Measurements from ENCODE around the gene ACSL3.
"Not testable (repeated sequence)": the region's sequence is repeated elsewhere in the genome, so short reads cannot be mapped to it uniquely, and the experiment has no call there.

DNA sequence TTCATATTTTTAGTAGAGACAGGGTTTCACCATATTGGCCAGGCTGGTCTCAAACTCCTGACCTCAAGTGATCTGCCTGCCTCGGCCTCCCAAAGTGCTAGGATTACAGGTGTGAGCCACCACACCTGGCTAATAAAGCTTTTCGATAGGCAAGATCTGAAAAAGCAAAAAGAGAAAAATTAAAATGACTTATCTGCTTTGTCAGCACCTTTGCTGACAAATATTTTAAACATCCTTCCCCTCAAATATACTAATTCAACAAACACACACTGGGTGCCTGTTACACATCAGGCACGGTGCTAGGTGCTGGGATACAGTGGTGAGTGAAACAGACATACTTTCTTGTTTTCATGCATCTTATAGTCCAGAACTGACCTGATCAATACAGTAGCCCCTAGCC is 15.5 kb upstream of the ACSL3 start:
- TF ChIP-seq, protein P1, sequence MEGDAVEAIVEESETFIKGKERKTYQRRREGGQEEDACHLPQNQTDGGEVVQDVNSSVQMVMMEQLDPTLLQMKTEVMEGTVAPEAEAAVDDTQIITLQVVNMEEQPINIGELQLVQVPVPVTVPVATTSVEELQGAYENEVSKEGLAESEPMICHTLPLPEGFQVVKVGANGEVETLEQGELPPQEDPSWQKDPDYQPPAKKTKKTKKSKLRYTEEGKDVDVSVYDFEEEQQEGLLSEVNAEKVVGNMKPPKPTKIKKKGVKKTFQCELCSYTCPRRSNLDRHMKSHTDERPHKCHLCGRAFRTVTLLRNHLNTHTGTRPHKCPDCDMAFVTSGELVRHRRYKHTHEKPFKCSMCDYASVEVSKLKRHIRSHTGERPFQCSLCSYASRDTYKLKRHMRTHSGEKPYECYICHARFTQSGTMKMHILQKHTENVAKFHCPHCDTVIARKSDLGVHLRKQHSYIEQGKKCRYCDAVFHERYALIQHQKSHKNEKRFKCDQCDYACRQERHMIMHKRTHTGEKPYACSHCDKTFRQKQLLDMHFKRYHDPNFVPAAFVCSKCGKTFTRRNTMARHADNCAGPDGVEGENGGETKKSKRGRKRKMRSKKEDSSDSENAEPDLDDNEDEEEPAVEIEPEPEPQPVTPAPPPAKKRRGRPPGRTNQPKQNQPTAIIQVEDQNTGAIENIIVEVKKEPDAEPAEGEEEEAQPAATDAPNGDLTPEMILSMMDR (IDR thresholded peaks at IDR 0.05), result not testable (repeated sequence)
- not testable (repeated sequence) for TF ChIP-seq EZH2 (IDR thresholded peaks at IDR 0.05; ENCODE audit: borderline replicate concordance, insufficient read depth, low read depth, low read length, poor library complexity, severe bottlenecking)
